ENCODE data around the gene TRAF2.

TRAF2 gene

DNA sequence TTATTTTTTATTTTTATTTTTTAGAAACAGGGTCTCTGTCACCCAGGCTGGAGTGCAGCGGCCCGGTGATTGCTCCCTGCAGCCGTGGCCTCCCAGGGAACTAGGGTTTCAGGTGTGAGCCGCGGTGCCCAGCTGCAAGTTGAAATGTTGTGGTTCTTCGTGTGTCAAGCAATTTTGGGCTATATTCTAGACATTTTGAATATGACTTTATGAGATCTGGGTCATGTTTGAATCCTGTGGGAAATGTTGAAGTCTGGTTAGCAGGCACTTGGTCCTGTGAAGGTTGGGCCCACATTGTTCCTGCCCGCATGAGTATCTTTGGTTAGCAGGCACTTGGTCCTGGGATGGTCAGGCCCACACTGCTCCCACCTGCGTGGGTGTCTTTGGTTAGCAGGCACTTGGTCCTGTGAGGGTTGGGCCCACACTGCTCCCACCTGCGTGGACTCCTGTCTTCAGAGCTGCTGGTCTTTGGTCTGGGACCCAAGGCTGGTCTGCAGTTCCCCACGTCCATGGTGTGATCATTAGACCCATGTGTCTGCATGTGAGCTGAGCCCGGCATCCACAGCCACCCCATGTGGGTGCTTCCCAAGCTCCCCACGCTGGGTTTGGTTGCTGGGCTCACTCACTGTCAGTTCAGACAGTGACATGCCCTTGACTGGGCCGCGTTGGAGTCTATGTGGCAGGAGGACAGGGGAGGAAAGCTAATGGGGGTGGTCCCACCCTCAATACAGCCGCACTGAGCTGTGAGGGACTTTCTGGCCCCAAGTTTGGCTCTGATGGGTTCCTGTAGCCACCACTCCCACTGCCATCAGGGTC, 51.1 kb downstream of the TRAF2 start:
- no peak for DNase-seq

GRCh38 chr9:136939431-136939995, 53.2 kb downstream of the TRAF2 start:
- DNase-seq: no peak

DNA sequence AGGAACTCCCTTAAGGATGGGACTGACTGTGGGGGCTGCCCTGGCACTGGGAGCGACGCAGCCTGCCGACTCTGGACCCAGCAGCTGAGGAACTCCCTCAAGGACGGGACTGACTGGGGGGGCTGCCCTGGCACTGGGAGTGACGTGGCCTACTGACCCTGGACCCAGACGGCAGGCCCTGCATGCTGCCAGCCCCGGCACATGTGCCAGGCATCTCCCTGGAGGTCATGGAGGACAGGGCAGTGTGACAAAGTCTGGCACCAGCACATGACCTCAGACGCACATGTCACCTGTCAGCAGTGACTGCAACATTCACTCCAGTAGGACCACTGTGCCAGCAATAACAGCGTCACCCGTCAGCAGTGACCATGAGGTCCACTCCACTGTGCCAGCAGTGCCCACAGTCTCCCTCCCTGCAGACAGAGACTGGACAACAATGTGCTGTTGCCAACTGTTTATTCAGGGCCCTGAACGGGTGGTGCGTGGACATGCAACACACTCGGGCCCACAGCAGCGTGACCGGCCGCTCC, 53.7 kb downstream of the TRAF2 start:
- no peak for DNase-seq

DNA sequence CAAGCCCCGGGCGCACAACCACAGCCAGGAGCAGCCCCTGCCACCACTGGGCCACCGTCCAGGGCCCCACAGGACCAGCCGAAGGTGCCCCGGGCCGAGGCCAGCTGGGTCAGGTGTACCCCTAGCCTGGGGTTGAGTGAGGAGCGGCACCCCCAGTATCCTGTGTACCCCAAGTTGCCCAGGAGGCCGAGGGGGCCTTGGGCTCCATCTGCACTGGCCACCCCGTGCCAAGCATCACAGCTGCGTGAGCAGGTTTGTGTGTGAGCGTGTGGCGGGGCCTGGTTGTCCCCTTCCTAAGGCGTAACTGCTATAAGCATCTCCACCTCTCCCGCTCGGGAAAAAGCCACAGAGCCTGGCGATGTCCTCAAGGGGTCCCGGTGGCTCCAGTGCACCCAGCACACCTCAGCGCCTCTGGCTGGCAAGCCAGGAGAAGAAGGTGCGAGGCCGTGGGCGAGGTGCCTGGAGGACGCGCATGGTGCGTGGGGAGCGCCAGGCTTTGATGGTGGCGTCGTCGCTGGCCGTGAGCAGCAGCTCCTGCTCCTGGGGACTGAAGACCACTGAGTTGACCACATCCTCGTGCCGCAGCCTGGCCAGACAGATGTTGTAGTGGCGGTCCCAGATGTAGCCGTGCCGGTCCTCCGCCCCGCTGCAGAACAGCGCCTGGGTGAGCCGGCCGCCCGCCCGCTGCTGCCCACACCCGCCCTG, 54.4 kb downstream of the TRAF2 start:
- DNase-seq: no peak

DNA sequence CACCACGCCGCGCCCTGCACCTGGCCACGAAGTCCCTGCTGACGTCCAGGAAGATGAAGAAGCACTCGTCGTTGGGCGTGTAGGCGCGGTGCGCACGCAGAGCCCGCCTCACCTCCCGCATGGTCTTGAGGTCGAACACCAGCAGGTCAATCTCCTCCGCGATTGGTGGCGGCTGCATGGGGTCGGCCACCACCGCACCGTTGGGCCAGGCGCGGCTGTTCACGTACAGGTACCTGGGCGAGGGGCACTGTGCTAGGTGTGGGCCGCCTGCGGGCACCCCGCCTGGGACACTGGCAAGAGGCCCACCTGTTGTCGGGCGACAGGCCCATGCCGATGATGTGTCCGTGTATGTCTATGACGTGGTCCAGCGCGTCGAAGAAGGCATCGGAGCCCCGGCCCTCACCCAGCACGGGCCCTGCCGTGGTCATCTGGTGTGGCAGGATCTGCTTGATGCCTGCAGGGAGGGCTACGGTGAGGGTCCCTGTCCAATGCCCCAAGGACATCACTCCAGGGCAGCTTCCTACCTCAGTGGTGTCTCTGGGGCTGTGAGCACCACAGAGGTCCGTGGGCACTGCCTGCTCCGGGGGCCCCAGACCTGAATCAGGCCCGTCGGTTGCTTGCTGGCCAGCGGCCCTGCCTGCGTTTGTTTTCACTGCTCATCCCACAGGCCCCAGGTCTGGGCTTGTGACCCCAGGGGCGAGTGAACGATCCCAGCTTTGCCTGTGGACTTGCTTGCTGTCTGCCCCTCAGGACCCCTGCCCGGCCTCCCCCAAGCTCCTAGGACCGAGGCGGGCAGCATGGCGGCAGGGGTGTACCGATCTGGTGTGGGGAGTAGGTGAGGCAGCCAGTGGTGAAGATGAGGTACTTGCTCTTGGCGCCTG, 55.2 kb downstream of the TRAF2 start:
- DNase-seq: no peak

DNA sequence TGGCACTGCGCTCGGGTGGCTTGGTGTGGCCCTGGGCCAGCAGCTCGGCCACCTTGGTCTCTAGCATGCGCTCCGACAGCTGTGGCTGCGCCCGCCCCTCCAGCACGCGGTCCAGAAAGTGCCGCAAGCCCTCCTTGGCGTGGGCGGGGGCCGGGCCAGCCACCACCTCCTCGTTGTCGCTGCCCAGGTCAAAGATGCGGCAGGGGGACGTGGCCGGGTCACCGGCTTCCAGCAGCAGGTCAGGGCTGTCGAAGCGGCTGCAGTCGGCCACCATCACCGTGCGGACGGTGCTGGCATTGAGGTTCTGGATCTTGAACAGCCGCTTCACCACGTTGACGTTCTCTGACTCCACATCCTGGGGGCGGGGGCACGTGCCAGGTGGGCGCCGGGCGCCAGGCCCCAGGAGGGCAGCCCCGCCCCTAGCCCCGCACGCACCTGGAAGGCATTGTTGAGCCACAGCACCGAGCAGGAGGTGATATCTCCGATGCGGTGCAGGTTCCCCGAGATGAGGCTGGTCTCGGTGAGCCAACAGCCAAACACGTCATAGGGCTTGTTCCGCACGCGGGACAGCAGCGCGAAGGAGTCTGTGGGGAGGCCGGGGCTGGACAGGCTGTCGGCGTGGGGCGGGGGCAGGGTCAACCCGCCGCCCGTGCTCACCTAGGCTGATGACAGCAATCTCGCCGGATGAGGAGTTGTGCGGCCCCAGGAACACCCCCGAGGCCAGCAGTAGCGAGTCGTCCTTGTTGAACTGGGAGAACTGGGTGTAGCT, 56.0 kb downstream of the TRAF2 start:
- DNase-seq: no peak

DNA sequence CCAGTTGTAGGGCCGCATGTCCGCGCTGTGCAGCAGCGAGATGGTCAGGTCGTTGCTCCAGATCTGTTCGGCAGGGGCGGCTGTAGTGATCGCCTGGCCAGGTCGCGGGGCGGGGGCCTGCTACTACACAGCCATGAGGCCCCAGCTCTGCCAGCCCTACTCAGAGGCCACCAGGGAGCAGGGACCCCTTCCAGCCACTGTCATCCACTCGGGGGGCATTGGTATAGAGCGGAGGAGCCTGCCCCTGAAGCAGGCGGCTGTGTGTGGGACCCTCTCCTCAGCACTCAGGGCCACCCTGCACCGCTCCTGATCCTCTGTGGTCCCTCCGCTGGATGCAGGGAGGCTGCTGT, 56.5 kb downstream of the TRAF2 start:
- no peak for DNase-seq

- peak in 1 of 2 donors; percentile 34 for DNase-seq
Observed at GRCh38 chr9:136943291-136944211, 57.2 kb downstream of the TRAF2 start.

- peak in 1 of 2 donors; percentile 25 for DNase-seq
Observed at GRCh38 chr9:136944212-136944518, 57.8 kb downstream of the TRAF2 start.

GRCh38 chr9:136944519-136945332, 58.4 kb downstream of the TRAF2 start, which contains the start of the genes C8G and FBXW5:
C8G (plus strand) TSS chr9:136945243; CDS start chr9:136945321, 78 bp downstream.
FBXW5 (minus strand) TSS chr9:136944738; CDS start chr9:136944083, 655 bp downstream.
- peak; percentile 91 to 93 for DNase-seq

DNA sequence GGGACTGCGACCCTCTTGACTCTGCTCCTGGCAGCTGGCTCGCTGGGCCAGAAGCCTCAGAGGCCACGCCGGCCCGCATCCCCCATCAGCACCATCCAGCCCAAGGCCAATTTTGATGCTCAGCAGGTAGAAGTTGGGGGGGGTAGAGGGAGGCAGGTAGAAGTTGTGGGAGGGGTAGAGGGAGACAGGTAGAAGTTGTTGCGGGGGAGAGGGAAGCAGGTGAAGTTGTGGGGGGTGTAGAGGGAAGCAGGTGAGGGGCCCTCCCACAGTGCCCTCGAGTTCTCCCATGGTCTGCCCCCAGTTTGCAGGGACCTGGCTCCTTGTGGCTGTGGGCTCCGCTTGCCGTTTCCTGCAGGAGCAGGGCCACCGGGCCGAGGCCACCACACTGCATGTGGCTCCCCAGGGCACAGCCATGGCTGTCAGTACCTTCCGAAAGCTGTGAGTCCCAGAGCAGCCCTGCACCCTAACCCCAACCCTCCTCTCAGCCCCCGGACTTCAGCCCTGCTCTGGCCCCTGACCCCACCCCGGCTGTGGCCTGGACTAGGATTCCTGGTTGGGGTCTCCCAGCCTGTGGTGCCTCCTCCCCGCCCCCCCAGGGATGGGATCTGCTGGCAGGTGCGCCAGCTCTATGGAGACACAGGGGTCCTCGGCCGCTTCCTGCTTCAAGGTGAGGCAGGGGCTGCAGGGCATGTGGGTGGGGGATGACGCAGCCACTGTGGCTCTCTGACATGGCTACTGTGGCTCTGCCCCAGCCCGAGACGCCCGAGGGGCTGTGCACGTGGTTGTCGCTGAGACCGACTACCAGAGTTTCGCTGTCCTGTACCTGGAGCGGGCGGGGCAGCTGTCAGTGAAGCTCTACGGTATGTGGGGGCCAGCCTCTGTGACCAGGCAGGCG, 59.3 kb downstream of the TRAF2 start:
- DNase-seq: no peak

GRCh38 chr9:136946228-136947027, 60.1 kb downstream of the TRAF2 start:
- no peak for DNase-seq

DNA sequence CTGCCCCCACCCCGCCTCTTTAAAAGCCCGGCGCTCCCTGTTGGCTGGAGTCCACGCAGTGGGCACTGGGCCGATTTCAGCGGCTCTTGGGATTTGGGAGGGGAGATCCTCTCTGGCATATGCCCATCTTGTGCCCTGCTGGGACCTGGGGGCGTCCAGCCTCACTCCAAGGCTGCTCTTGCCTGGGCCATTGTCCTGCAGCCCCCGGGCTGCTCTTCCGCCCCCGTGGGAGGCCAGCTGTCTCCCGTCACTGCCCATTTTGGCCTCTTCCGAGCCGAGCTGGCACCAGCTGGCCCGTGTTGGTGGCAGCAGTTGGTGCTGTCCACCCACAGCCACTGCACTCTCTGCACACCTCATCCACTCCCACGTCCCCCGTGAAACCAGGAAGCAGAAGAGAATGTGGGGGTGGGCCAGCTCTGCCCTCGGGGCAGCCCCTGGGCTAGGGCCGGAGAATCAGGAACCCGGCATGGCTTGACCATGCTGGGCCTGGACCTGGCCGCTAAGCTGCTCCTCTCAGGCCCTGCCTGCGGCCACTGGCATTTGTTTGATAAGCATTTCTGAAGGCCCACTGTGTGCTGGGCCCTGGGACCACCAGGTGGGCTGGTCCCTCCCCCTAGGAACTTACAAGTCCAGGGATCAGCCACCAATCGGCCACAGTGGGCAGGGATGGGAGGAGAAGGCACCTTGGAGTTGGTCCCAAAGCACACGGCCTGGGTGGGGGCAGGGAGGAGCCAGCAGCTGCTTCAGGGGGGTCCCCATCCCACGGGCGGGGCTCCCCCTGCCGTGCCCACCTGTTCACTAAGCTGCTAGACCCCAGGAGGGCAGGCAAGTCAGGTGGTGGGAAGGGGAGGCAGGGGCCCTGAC, 60.9 kb downstream of the TRAF2 start:
- no peak for DNase-seq

GRCh38 chr9:136947955-136948510, 61.7 kb downstream of the TRAF2 start:
- no peak for DNase-seq

- no peak for DNase-seq
Observed at GRCh38 chr9:136949239-136949816, 63.0 kb downstream of the TRAF2 start.
